A549 (cell line): ENCODE results near the gene EIF4G3. TPM values are rescaled to one million over a fixed set of nuclear protein-coding genes. Genes with fewer than 3 reads are reported as not detected.

ENCODE experiments used
- ATAC-seq, 2 experiments: fragments of 200-7000 bp in 1 of 2; fragments of >200 bp in 1 of 2; cut with Nextera tagmentation in 1 of 2; cut with Tn5 transposase in 1 of 2; 3 replicates each; pipeline versions ENCODE4 v1.8.0 to v1.9.1; 2018 to 2020; ENCODE audit warnings: mild to moderate bottlenecking in 1 of 2, moderate library complexity in 1 of 2
- CTCF ChIA-PET: fragments of 300-600 bp; sonication (Branson Sonifier 250); formaldehyde crosslinking; extraction: SDS; loops from one replicate; lab custom pipeline; 2021; ENCODE audit warnings: antibody characterized with exemption, inconsistent platforms; lab: Yijun Ruan, JAX
- POLR2A ChIA-PET: fragments of 350-600 bp; formaldehyde crosslinking; extraction: SDS; loops from one replicate; lab custom pipeline; 2021; ENCODE audit warnings: antibody characterized with exemption, inconsistent platforms; lab: Yijun Ruan, JAX
- DNase-seq, 2 experiments: peaks; one replicate each; pipeline versions ENCODE4 v3.0.0 to v3.0.0-alpha.2; 2011 to 2016; ENCODE audit warnings: low read depth in 1 of 2, low spot score in 1 of 2
- FAIRE-seq: peaks from 2 replicates; lab custom pipeline; 2011; peaks lifted over from hg19 to GRCh38; lab: Jason Lieb, UNC
- H3K27ac ChIP-seq, 2 experiments: fragments of >200 bp; sonication (Bioruptor Twin); formaldehyde crosslinking; 3 replicates each; pipeline ENCODE4 v1.5.1; 2016 to 2017
- H3K4me1 ChIP-seq: fragments of >200 bp; sonication (Bioruptor Twin); formaldehyde crosslinking; 3 replicates; pipeline ENCODE4 v1.6.1; 2016
- H3K4me2 ChIP-seq: fragments of >200 bp; sonication (Bioruptor Twin); formaldehyde crosslinking; 3 replicates; pipeline ENCODE4 v1.6.1; 2016
- H3K4me3 ChIP-seq: fragments of >200 bp; sonication (Bioruptor Twin); formaldehyde crosslinking; 3 replicates; pipeline ENCODE4 v1.5.1; 2016
- H3K9me3 ChIP-seq: fragments of >200 bp; sonication (Bioruptor Twin); formaldehyde crosslinking; 3 replicates; pipeline ENCODE4 v1.6.1; 2016
- BHLHE40 ChIP-seq: IDR thresholded peaks from 2 replicates; pipeline ENCODE4 v1.6.1; 2012; ENCODE audit warnings: low read depth, low read length, inconsistent platforms
- CBX8 ChIP-seq: fragments of 200-600 bp; sonication (generic); IDR thresholded peaks from 2 replicates; pipeline ENCODE4 v1.6.1; 2016
- CHD2 ChIP-seq: fragments of 150-350 bp; IDR thresholded peaks from 2 replicates; pipeline ENCODE4 v1.6.1; 2014; ENCODE audit warnings: low read length; ENCODE audit not compliant: partially characterized antibody
- CHD4 ChIP-seq: fragments of 200-600 bp; sonication (generic); IDR thresholded peaks from 2 replicates; pipeline ENCODE4 v1.6.1; 2016; ENCODE audit warnings: antibody characterized with exemption, mild to moderate bottlenecking, borderline replicate concordance
- EP300 ChIP-seq, 2 experiments: fragments of >200 bp; sonication (Bioruptor Twin); formaldehyde crosslinking; IDR thresholded peaks; 2 replicates in 1 of 2; 3 replicates in 1 of 2; pipeline ENCODE4 v1.6.1; 2016 to 2017
- HDAC2 ChIP-seq: fragments of 200-600 bp; sonication (generic); IDR thresholded peaks from 2 replicates; pipeline ENCODE4 v1.6.1; 2016
- HOXA7 ChIP-seq: fragments of 250-450 bp; sonication (Bioruptor Pico); IDR thresholded peaks from 2 replicates; pipeline ENCODE4 v1.5.0; 2020; ENCODE audit warnings: mild to moderate bottlenecking, moderate library complexity
- HOXB5 ChIP-seq: fragments of 250-450 bp; sonication (Bioruptor Pico); IDR thresholded peaks from 2 replicates; pipeline ENCODE4 v1.5.0; 2020; ENCODE audit warnings: mild to moderate bottlenecking, moderate library complexity
- JUNB ChIP-seq: fragments of >200 bp; sonication (Bioruptor Twin); formaldehyde crosslinking; IDR thresholded peaks from 2 replicates; pipeline ENCODE4 v1.6.1; 2016
- KDM1A ChIP-seq: fragments of 200-600 bp; sonication (generic); IDR thresholded peaks from 2 replicates; pipeline ENCODE4 v1.6.1; 2016; ENCODE audit warnings: low read depth, mild to moderate bottlenecking
- NFE2L2 ChIP-seq: fragments of 150-350 bp; conservative IDR thresholded peaks from 2 replicates; pipeline ENCODE4 v1.6.1; 2014; ENCODE audit warnings: low read length
- PHF8 ChIP-seq: fragments of 200-600 bp; sonication (generic); IDR thresholded peaks from 2 replicates; pipeline ENCODE4 v1.6.1; 2016; ENCODE audit warnings: low read depth, mild to moderate bottlenecking, antibody characterized with exemption, moderate library complexity, borderline replicate concordance
- POLR2A ChIP-seq: IDR thresholded peaks from 2 replicates; pipeline ENCODE4 v1.6.1; 2012; ENCODE audit warnings: mild to moderate bottlenecking, low read length
- RARB ChIP-seq: fragments of 250-450 bp; sonication (Bioruptor Pico); IDR thresholded peaks from 2 replicates; pipeline ENCODE4 v1.8.0; 2021; ENCODE audit warnings: mild to moderate bottlenecking, moderate library complexity
- RNF2 ChIP-seq: fragments of 200-600 bp; sonication (generic); IDR thresholded peaks from 2 replicates; pipeline ENCODE4 v1.6.1; 2016; ENCODE audit warnings: low read depth, mild to moderate bottlenecking, antibody characterized with exemption, moderate library complexity, borderline replicate concordance
- ZC3H11A ChIP-seq: fragments of 450-650 bp; IDR thresholded peaks from 2 replicates; pipeline ENCODE4 v1.6.1; 2014; ENCODE audit warnings: antibody characterized with exemption, mild to moderate bottlenecking
- ZSCAN20 ChIP-seq: fragments of 250-450 bp; sonication (Bioruptor Pico); IDR thresholded peaks from 2 replicates; pipeline ENCODE4 v1.8.0; 2022; ENCODE audit warnings: mild to moderate bottlenecking, moderate library complexity
- WGBS: methylation state at CpG from one replicate; pipeline ENCODE4 v1.1.6; 2017; ENCODE audit errors: missing lambda C conversion rate; 5-methylcytosine and 5-hydroxymethylcytosine counted together
- polyA plus RNA-seq, 4 experiments: library from polyadenylated mRNA; depleted of rRNA in 3 of 4; stranded (reverse); fragments of >200 nt; fragmentation: RNase III in 1 of 4; extraction: RNeasy Plus Mini Kit Qiagen cat#74134 plus additional on column Dnase treatment in 1 of 4; gene quantifications; 2 replicates in 3 of 4; 3 replicates in 1 of 4; pipeline ENCODE4 v1.2.3, GENCODE V29; 2011 to 2017
- TF ChIP-seq, protein P1 (sequence below): IDR thresholded peaks from 2 replicates; pipeline ENCODE4 v1.6.1; 2012
- TF ChIP-seq, protein P2 (sequence below): fragments of >200 bp; sonication (Bioruptor Twin); formaldehyde crosslinking; IDR thresholded peaks from 2 replicates; pipeline ENCODE4 v1.6.1; 2016
- TF ChIP-seq, protein P3 (sequence below): fragments of >200 bp; sonication (Bioruptor Twin); formaldehyde crosslinking; IDR thresholded peaks from 3 replicates; pipeline ENCODE4 v1.5.1; 2016
- TF ChIP-seq, protein P4 (sequence below): fragments of >200 bp; sonication (Bioruptor Twin); formaldehyde crosslinking; IDR thresholded peaks from 3 replicates; pipeline ENCODE4 v1.6.1; 2016

EIF4G3 gene
- polyA plus RNA-seq, 2 of the 4 experiments (the other 2 are of a cell fraction): 25.0 to 51.3 TPM

DNA sequence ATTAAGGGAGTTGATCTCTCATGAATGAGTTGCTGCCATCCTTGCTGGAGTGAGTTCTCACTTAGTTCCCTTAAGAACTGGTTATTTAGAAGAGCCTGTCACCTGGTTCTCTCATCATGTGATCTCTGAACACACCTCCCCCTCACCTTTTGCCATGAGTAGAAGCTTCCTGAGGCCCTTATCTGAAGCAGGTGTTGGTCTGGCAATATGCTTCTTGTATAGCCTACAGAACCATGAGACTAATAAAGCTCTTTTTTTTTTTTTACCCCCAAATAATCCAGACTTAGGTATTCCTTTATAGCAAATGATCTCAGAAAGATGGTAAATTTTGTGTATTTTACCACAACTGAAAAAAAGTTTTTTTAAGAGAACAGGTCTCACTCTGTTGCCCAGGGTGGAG, 158.0 kb downstream of the EIF4G3 start:
- TF ChIP-seq JUNB: no peak
- no peak for TF ChIP-seq HOXB5 (CRISPR knock-in tag)
- TF ChIP-seq CBX8: no peak
- TF ChIP-seq BHLHE40: no peak
- TF ChIP-seq, protein P1, sequence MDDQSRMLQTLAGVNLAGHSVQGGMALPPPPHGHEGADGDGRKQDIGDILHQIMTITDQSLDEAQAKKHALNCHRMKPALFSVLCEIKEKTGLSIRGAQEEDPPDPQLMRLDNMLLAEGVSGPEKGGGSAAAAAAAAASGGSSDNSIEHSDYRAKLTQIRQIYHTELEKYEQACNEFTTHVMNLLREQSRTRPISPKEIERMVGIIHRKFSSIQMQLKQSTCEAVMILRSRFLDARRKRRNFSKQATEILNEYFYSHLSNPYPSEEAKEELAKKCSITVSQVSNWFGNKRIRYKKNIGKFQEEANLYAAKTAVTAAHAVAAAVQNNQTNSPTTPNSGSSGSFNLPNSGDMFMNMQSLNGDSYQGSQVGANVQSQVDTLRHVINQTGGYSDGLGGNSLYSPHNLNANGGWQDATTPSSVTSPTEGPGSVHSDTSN: no peak
- TF ChIP-seq, protein P2, sequence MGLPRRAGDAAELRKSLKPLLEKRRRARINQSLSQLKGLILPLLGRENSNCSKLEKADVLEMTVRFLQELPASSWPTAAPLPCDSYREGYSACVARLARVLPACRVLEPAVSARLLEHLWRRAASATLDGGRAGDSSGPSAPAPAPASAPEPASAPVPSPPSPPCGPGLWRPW: no peak
- ATAC-seq (no peak), DNase-seq (peak in 1 of 2 experiments; percentile 16), FAIRE-seq (no peak)
- peaks cover 51% of the 10 kb centered on the region for H3K4me1 ChIP-seq
- ChIA-PET CTCF (interaction anchor here (1.3 kb wide), 1 partner anchor 177 kb away, joined by 4 read pairs; no protein-coding TSS in a partner anchor), POLR2A (no interaction called here)
- H3K4me3 ChIP-seq: no peak overlapping the region
- no peaks in the 10 kb centered on the region for H3K9me3 ChIP-seq
- H3K4me2 ChIP-seq: peak overlapping the region; percentile 25; the same call in 1 of the 3 replicates
- H3K27ac ChIP-seq: peak overlapping the region; percentile 36 to 47; a peak in 2 of 6 replicates

DNA sequence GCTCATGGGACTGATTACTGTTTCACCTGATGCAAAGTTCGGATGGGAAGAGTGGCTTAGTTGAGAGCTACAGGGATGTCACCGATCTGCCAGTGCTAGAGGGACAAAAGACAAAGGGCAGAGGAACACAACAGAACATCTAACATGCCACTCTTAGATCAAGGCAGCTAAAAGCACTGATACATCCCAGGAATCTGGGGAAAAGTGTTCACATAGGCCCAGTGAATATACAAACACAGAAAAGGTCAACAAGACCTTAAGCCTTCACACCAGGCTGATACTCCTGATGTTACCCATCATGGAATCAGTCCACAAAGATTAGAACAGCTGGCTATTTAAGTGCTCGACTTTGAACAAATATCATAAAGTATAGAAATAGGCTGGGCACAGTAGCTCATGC, 163.2 kb downstream of the EIF4G3 start:
- H3K9me3 ChIP-seq: no peaks in the 10 kb centered on the region
- TF ChIP-seq, protein P3, sequence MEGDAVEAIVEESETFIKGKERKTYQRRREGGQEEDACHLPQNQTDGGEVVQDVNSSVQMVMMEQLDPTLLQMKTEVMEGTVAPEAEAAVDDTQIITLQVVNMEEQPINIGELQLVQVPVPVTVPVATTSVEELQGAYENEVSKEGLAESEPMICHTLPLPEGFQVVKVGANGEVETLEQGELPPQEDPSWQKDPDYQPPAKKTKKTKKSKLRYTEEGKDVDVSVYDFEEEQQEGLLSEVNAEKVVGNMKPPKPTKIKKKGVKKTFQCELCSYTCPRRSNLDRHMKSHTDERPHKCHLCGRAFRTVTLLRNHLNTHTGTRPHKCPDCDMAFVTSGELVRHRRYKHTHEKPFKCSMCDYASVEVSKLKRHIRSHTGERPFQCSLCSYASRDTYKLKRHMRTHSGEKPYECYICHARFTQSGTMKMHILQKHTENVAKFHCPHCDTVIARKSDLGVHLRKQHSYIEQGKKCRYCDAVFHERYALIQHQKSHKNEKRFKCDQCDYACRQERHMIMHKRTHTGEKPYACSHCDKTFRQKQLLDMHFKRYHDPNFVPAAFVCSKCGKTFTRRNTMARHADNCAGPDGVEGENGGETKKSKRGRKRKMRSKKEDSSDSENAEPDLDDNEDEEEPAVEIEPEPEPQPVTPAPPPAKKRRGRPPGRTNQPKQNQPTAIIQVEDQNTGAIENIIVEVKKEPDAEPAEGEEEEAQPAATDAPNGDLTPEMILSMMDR: no peak
- TF ChIP-seq CHD4 (no peak), POLR2A (no peak), NFE2L2 (no peak), HDAC2 (no peak), ZC3H11A (no peak), KDM1A (no peak), CHD2 (no peak), CBX8 (no peak), PHF8 (no peak), EP300 (IDR thresholded peaks at IDR 0.05) (no peak), RARB (CRISPR knock-in tag) (no peak), HOXB5 (CRISPR knock-in tag) (no peak), ZSCAN20 (CRISPR knock-in tag) (no peak), HOXA7 (no peak)
- TF ChIP-seq, protein P2: no peak
- TF ChIP-seq, protein P4, sequence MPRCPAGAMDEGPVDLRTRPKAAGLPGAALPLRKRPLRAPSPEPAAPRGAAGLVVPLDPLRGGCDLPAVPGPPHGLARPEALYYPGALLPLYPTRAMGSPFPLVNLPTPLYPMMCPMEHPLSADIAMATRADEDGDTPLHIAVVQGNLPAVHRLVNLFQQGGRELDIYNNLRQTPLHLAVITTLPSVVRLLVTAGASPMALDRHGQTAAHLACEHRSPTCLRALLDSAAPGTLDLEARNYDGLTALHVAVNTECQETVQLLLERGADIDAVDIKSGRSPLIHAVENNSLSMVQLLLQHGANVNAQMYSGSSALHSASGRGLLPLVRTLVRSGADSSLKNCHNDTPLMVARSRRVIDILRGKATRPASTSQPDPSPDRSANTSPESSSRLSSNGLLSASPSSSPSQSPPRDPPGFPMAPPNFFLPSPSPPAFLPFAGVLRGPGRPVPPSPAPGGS: no peak
- ATAC-seq: no peak
- H3K4me2 ChIP-seq: no peak overlapping the region
- H3K4me3 ChIP-seq: no peak overlapping the region
- no peak for DNase-seq
- peaks cover 14% of the 10 kb centered on the region for H3K4me1 ChIP-seq
- ChIA-PET CTCF (interaction anchor here (1.2 to 1.4 kb wide), 3 partner anchors 9 to 182 kb away, joined by 3 to 4 read pairs (median 3); no protein-coding TSS in a partner anchor), POLR2A (no interaction called here)
- no peak overlapping the region for H3K27ac ChIP-seq
- 50% methylated on average over 3 of the region's 3 CpGs for WGBS
- FAIRE-seq: no peak

DNA sequence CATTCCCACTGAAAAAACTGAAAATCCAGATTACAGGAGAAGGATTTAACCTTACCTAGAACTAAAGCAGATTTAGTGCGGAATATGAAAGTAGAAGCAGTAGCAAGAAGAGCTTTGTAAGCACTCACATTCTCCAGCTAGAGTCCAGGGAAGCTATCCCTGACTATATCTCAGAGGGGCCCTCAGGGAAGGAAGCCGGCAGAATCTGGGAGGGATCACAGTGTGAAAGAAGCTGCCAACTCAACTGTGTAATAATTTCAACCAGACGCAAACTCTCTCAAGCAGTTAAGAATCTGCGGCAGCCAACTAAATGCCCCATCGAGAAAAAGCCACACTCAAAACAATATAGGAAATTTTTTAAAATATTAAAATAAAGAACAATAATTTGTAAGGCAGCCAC, 163.8 kb downstream of the EIF4G3 start:
- ATAC-seq: no peak

More for the DNA sequence above, 163.8 kb downstream of the EIF4G3 start:
- Histone ChIP-seq H3K4me3 (no peak overlapping the region), H3K27ac (no peak overlapping the region), H3K9me3 (no peaks in the 10 kb centered on the region), H3K4me2 (no peak overlapping the region), H3K4me1 (peaks cover 17% of the 10 kb centered on the region)
- CTCF ChIA-PET: interaction anchor here (1.2 kb wide), 1 partner anchor 27 kb away, joined by 4 read pairs; no protein-coding TSS in a partner anchor
- TF ChIP-seq KDM1A (no peak), RNF2 (no peak)
- FAIRE-seq: no peak
- 93% methylated on average over 5 of the region's 5 CpGs for WGBS
- POLR2A ChIA-PET: no interaction called here
- DNase-seq: no peak
